Posterior cingulate gyrus (tissue), 11 donors: ENCODE results near the gene PAK2.
A peak's percentile ranks its signal among the peaks of the same experiment; 100 is the strongest.
"Not testable (repeated sequence)": the region's sequence is repeated elsewhere in the genome, so short reads cannot be mapped to it uniquely, and the experiment has no call there.

ENCODE experiments used
- DNase-seq, 10 donors: peaks; one replicate each; pipeline versions ENCODE4 v3.0.0 to v3.0.0-alpha.2; 2020 to 2021; ENCODE audit warnings: mixed read lengths in 3 of 10
- intact Hi-C: fragments of 100-400 bp; cut with DNase I; formaldehyde crosslinking; loops from one replicate; pipeline ENCODE4 v1.15.1; 2023

PAK2 gene

DNA sequence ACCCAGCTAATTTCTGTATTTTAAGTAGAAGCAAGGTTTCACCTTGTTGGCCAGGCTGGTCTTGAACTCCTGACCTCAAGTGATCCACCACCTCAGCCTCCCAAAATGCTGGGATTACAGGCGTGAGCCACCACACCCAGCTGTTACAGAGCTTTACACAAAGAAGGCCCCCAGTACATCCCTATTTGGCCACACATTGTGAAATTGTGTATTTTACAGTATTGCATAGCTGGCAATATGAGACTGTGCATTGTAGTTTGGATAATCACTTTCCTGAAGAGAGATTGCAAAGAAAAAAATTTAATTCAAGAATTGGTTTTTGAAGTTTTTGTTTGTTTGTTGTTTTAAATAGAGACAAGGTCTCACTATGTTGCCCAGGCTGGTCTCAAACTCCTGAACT lies 97.0 kb downstream of the PAK2 start:
- not testable (repeated sequence) for DNase-seq
- intact Hi-C loops, result loop anchor here (10.0 kb wide), 1 partner anchor 128 kb away; the partner anchor contains the start of gene PIGZ

DNA sequence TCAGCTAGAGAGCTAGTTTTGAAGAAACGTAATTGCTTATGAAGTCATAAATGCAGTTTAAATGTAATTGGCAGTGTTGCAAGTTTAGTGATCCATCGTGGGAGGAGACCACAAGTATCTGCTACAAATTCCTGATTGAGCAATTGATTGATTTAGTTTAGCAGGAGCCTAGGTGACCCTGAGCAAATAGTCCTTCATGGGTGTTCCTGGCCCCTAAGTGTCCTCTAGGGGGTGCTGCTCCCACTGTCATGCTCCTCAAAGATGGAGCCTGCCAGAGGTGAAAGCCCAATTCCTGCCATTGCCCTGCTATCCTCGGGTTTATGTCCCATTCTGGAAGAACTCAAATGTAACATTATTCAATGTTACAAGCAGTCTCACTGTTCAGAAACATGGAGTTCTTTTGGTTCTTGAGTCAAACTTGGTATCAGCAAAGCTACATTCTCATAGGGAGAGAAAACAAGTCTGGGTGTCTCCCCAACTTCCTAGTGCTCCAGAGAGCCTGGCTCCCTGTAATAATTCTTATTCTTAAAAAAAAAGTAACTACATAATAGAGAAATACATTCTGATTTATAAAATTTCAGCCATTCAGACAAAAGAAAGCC lies 98.3 kb downstream of the PAK2 start:
- peak in 7 of 10 donors; percentile 10 to 89 (median 51) for DNase-seq
- intact Hi-C loops, result loop anchor here (10.0 kb wide), 1 partner anchor 127 kb away; the partner anchor contains the start of gene PIGZ

DNA sequence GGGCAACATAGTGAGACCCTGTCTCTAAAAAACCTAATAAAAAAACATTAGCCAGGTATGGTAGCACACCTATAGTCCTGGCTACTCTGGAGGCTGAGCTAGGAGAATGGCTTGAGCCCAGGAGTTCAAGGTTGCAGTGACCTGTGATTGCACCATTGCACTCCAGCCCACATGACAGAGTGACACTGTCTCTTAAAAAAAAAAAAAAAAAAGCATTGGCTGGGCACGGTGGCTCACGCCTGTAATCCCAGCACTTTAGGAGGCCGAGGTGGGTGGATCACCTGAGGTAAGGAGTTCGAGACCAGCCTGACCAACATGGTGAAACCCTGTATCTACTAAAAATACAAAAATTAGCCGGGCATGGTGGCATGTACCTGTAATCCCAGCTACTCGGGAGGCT lies 99.7 kb downstream of the PAK2 start:
- DNase-seq, result not testable (repeated sequence)
- intact Hi-C loops, result loop anchor here (10.0 kb wide), 1 partner anchor 125 kb away; the partner anchor contains the start of gene PIGZ

DNA sequence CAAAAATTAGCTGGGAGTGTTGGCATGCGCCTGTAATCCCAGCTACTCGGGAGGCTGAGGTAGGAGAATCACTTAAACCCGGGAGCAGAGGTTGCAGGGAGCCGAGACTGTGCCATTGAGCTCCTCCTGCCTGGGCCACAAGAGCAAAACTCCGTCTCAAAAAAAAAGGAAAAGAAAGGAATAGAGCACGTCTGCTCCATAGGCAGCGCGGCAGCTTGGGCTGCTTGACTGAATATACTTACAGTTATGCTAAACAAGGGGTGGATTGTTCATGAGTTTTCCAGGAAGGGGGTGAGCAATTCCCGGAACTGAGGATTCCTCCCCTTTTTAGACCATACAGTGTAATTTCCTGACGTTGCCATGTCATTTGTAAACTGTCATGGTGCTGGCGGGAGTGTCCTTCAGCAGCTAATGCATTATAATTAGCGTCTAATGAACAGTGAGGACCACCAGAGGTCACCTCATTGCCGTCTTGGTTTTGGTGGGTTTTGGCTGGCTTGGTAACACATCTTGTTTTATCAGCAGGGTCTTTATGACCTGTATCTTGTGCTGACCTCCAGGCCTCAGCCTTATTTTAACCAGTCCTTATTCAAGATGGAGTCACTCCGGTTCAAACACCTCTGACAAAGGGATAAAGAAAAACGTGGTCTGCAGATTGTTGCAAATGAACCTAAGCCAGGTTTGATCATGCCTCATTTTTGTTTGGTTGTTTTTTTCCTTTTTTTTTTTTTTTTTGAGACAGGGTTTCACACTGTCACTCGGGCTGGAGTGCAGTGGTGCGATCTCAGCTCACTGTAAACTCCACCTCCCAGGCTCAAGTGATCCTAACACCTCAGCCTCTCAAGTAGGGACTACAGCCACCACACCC lies 103.1 kb downstream of the PAK2 start:
- no peak for DNase-seq

DNA sequence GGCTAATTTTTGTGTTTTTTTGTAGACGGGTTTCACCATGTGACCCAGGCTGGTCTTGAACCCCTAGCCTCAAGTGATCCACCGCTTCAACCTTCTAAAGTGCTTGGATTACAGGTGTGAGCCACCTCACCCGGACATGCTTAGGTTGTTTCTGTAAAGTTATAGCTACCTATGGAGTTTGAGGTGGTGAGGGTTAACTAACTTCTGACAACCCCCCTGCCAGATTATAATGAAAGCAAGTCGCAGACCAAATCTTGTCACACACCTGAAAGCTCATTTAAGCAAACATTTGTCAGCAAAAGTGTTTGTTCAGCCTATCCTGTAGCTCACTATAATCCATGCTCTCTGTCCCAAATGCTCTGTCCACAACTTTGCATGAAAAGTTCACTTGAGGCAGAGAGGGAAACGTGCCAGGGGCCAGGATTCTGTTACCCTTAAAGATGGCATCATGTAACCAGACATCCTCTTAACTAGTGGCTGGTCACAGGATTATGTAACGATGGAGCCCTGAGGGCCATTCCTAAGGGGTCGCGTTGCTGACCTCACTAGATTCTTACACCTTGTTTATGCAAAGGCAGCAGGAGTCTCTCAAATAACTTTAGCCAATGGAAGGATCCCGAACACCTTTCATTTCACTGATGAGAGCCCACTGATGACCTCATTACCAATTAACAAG lies 103.9 kb downstream of the PAK2 start:
- intact Hi-C loops, result no loop called here
- DNase-seq, result no peak

More for the DNA sequence above, 103.1 kb downstream of the PAK2 start:
- intact Hi-C loops, result no loop called here

DNA sequence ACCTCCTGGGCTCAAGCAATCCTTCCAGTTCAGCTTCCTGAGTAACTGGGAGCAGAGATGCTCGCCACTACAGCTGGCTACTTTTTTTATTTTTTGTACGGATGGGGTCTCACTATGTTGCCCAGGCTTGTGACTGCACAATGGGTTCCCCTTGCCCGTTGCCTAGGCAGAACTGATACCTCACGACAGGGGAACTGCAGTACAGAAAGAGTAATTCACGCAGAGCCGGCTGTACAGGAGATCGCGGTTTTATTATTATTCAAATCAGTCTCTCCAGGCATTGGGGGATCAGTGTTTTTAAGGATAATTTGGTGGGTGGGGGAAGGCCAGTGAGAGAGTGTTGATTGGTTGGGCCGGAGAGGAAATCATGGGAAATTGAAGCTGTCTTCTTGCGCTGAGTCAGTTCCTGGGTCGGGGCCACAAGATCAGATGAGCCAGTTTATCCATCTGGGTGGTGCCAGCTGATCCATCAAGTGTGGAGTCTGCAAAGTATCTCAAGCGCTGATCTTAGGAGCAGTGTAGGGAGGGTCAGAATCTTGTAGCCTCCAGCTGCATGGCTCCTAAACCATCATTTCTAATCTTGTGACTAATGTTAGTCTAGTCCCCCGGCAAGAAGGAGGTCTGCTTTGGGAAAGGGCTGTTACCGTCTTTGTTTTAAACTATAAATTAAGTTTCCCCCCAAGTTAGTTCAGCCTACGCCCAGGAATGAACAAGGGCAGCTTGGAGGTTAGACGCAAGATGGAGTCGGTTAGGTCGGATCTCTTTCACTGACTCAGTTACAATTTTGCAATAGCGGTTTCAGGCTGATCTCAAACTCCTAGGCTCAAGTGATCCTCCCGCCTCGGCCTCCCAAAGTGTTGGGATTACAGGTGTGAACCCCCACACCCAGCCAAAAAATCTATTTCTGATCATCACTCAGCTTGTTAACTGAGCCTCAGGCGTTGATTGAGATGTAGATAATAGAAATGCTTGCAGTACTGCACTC lies 104.9 kb downstream of the PAK2 start:
- intact Hi-C loops, DNase-seq: not testable (repeated sequence)

DNA sequence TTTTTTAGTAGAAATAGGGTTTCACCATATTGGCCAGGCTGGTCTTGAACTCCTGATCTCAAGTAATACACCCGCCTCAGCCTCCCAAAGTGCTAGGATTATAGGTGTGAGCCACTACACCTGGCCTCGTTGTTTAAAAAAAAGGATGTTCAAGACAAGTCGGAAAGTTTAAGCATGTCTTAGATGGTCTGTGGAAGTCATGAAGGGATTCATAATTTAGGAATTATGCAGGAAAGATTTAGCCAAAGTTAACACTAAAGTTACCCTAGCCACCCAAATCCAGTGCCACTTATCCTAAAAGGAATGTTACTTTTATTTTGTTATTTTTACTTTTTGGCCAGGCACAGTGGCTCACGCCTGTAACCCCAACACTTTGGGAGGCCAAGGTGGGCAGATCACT lies 108.7 kb downstream of the PAK2 start:
- DNase-seq, intact Hi-C loops: not testable (repeated sequence)

DNA sequence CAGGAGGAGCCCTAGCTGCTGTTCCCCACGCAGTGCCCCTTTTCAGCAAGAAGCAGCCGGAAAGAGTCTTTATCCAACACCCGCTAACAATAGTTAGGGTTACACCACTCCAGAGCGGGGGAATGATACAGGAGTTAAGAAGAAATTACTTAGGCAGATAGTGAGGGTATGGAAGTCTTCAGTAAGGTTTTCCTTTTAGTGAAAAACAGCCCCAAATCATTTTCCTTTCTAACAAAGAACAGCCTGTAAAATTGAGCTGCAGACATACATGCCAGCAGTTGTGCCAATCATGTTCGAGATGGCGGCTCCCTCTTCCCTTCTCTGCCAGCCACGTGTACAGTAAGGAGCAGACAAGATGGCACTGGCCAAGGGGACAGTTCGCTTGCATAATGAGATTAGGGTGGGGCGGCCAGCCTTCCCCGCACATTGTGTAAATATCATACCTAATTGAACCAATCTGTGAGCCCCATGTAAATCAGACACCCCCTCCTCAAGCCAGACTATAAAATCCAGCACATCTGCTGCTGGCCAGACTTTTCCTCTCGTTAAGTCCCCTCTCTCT lies 109.6 kb downstream of the PAK2 start:
- DNase-seq, result no peak
- intact Hi-C loops, result no loop called here

DNA sequence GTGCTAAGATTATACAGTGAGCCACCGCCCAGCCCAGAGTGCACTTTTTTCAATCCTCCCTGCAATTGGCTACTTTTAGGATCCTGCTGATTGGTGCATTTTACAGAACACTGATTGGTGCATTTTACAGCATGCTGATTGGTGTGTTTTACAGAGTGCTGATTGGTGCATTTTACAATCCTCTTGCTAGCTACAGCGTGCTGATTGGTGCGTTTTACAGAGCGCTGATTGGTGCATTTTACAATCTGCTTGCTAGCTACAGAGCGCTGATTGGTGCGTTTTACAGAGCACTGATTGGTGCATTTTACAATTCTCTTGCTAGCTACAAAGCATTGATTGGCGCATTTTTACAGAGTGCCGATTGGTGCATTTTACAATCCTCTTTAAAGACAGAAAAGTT lies 123.3 kb downstream of the PAK2 start:
- intact Hi-C loops, result not testable (repeated sequence)

DNA sequence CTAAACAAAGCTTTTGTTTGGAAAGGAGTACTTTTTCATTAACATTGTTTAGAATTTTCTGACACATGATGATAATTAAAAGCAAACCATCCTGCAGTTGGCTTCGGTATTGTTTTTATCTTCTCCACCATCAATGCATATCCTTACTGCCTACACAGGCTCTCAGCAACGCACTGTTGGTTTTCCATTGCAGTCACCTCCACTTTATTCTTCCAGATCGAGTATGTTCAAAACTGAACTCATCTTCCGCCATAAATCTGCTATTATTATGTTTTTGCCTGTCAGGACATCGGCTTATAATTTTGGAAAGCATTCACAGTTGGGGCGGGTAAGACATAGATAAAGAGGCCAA lies 127.5 kb downstream of the PAK2 start:
- DNase-seq, result no peak
- intact Hi-C loops, result loop anchor here (1.0 to 5.0 kb wide), 3 partner anchors 76 to 155 kb away; partner anchors contain the start of genes CEP19, NCBP2 and PIGX

More for the DNA sequence above, 123.3 kb downstream of the PAK2 start:
- DNase-seq, result not testable (repeated sequence)

DNA sequence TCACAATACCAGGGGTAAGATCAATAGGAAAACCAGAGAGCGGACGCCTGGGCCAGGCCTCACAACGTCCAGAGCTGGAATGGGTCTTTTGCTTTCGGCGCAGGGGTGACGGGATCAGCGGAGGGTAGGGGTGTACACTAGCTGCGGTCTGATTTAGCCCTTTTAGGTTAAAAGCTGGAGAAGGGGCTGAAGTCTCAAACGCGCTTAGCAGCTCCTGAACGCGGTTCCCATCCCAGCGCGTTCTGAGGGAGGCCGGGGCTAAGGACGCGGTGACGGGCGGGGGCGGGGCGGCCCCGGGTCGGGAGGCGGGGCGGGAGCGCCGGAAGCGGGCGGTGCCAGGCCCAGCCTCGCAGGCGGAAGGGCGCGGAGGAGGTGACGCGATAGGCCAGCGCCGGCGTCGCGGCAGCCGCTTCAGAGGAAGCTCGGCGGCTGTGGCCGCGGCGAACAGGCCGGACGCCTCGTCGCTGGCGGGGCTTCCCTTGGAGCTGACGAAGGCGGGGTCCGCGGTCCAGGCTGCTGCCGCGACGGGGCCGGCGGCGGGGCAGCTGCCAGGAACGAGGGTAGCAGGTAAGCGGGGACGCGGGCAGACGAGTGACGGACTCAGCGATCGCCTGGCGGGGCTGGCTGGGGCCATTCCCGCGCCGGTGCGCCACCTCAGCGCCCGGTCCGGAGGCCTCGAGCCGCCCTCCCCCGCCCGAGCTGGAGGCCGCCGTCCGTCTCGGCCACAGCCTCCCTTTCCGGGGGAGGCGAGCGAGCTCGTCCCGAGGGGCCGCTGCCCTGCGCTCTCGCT lies 128.0 kb downstream of the PAK2 start, which contains the start of gene SENP5:
Gene SENP5 (plus strand): TSS at position 414 of the 790 bp plus-strand sequence. CDS start 17,262 bp downstream, outside the sequence.
- peak; percentile 86 to 98 (median 90) for DNase-seq
- intact Hi-C loops, result loop anchor here (1.0 to 5.0 kb wide), 3 partner anchors 75 to 155 kb away; partner anchors contain the start of genes CEP19, NCBP2 and PIGX

DNA sequence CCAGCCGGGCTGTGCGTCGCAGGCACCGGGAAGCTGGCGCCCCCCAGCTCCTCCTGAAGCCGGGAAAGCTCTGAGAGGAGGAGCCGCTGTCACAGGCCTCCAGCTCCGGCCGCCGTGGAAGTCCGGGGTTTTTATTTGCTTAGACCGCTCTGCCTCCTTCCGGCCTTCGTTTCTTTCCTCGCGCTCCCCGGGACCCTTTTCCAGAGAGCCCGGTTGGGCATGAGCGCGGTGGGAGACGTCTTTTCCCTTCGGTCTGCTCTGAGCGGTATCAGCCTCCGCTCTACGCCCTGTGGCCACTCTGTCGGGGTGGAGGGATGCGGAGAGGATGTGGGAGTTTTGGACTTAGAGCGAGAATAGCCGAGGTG lies 128.6 kb downstream of the PAK2 start:
- intact Hi-C loops, result loop anchor here (5.0 kb wide), 1 partner anchor 126 kb away; no protein-coding TSS in a partner anchor
- peak in 7 of 10 donors; percentile 8 to 85 (median 17) for DNase-seq

DNA sequence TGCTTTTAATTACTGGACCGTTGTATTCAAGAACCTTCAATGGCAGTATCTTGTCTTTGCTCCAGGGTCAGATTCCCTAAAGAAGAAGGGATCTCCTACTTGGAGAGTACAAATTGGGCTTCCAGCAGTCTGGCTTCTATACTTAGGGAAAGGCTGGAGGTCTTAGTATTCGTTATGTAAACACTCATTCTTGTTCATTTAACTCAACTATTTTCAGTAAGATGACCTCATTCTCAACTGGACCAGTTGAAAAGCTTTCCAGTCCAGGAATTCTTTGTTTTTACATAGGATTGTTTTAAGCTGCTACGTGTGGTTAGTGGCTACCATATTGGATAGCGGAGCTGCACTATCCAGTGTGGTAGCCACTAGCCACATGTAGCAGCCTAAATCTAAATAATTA lies 132.7 kb downstream of the PAK2 start:
- intact Hi-C loops, result no loop called here
- DNase-seq, result no peak

DNA sequence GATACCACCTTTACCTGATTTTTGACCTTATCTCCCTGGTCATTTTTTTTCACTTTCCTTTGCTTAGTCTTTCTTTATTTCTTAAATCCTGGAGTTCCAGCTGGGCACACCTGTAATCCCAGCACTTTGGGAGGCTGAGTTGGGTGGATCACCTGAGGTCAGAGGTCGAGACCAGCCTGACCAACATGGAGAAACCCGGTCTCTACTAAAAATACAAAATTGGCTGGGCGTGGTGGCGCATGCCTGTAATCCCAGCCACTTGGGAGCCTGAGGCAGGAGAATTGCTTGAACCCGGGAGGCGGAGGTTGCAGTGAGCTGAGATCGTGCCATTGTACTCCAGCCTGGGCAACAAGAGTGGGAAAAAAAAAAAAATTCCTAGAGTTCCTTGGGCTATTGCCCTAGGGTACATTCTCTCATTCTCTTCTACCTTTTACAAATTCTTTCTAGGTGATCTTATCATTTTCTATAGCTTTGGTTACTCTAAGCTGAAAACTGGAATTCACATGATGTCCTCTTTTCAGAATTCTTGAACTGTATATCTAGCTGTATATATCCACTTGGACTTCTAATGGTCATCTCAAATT lies 134.9 kb downstream of the PAK2 start:
- DNase-seq, intact Hi-C loops: not testable (repeated sequence)

DNA sequence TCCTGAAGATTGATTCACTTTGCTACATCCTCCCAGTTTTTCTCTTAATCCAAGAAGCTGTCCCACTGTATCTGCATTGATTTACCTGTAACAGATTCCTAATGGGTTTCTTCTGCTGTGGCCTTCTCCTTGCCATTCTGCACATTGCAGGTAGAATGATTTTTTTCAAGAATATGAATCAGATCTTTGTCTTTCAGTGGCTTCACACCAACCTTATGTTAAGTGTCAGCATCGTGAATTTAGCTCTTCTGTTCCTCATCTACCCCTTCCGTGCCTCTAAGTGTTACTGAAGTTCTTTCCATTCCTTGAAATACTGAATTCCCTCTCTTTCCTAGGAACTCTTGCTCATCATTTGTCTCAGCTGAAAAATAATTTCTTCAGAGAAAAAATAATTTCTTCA lies 135.6 kb downstream of the PAK2 start:
- intact Hi-C loops, result no loop called here

More for the DNA sequence above, 135.6 kb downstream of the PAK2 start:
- no peak for DNase-seq
